Activated effector memory CD4-positive, alpha-beta T cell treated with anti-CD3 and anti-CD28 coated beads, Interleukin-2, amount 50 U/mL, for 16 hours (primary cell): Measurements from ENCODE around the gene HES2.
A peak's percentile ranks its signal among the peaks of the same experiment; 100 is the strongest.
"Not testable (repeated sequence)": the region's sequence is repeated elsewhere in the genome, so short reads cannot be mapped to it uniquely, and the experiment has no call there.

Experiments used
- DNase-seq: peaks from one replicate; pipeline ENCODE4 v3.0.0-alpha.2; 2020

HES2 gene

DNA sequence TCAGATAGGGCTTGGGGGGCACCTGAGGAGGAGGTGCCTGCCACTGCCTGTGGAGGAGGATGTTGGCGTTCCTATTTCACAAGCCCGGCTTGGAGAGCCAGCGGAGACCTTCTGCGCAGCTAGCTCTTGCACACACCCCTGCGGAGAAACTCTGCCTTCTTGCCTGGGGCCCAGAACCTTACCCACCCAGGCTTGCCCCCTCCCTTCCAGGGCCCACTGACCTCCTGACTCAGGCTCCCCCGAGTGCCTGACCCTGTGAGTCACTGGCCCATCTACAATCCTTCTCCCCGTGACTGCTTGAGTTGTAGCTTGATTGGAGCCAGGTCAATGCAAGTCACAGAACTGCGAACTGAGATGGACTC lies 3.4 kb downstream of the HES2 start:
- no peak for DNase-seq

- no peak for DNase-seq
Measured at GRCh38 chr1:6414881-6415626, 4.7 kb downstream of the HES2 start.

GRCh38 chr1:6414443-6414844 lies 5.3 kb downstream of the HES2 start:
- DNase-seq, result peak; percentile 79

DNA sequence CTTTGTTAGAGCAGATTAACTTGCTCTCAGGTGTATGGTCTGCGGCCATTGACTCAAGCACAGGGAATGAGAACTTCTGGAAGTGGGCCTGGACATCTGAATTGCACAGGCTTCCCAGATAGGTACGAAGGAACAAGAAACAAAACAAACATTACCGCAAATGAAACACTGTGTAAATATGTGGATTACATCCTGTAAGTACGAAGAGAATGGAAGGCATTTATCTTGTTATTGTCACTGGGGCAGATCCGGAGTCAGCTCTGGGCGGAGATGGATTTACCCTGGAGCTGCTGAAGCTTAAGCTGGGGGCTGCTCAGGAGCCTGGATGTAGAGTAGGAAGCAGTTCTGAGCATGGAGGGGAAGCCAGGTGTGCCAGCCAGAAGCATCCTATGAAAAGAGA lies 6.8 kb downstream of the HES2 start:
- no peak for DNase-seq

DNA sequence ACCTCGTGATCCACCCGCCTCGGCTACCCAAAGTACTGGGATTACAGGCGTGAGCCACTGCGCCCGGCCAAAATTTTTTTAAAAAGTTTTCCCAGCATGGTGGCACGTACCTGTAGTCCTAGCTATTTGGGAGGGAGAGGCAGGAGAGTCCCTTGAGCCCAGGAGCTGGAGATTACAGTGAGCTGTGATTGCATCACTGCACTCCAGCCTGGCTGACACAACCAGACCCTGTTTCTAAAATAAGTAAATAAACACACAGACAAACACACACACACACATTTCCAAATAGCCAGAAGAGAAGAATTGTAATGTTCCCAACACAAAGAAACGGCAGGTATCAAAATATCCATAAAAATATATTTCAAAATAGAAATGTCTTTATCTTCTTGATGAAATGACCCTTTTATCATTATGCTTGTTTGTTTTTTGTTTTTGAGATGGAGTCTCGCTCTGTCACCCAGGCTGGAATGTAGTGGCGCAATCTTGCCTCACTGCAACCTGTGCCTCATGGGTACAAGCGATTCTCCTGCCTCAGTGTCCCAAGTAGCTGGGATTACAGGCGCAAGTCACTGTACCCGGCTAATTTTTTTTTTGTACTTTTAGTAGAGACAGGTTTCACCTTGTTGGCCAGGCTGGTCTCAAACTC lies 9.3 kb downstream of the HES2 start:
- DNase-seq, result no peak

GRCh38 chr1:6409733-6410132 lies 10.0 kb downstream of the HES2 start:
- DNase-seq, result no peak

DNA sequence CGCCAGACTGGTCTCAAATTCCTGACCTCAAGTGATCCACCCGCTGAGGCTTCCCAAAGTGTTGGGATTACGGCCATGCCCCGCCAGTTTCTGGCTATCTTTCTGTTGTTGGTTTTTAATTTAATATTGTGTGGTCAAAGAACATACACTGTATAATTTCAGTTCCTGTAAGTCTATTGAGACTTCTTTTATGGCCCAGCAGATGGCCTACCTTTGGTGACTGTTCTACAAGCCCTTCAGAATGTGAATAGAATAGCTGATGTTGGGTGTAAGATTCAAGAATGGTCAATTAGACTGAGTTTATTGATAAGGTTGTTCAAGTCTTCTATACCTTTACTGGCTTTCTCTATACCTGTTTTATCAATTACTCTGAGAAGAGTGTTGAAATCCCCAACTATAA lies 10.7 kb downstream of the HES2 start:
- DNase-seq, result no peak

GRCh38 chr1:6408023-6408422 lies 11.7 kb downstream of the HES2 start:
- DNase-seq, result no peak

DNA sequence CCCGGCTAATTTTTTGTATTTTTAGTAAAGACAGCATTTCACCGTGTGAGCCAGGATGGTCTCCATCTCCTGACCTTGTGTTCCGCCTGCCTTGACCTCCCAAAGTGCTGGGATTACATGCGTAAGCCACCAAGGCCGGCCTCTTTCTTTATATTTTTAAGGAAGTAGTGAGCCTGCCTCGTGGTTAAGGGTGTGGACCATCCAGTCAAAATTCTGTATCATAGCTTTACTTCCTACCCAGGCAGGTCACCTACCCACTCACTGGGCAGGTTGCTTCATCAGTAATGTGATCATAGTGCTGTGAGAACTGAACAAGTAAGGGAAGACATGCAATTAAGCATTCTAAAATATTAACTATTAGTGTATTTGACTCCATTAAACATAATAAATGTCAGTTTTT lies 18.0 kb downstream of the HES2 start:
- DNase-seq, result no peak

DNA sequence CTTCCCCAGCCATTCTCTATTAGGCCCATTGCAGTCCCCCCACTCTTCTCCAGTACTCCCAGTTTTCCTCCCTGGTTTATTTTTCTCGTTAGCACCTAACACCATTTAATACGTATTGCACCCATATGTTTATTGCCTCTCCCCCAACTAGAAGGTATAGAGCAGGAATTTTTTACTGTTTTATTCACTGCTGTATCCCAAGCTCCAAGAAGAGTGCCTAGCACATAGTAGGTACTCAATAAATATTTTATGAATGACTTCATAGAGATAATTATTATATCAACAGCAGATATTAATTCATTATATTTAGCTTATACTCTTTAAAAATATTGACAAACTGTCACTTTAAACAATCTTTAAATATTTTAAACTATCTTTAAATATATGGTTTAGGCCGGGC lies 20.4 kb downstream of the HES2 start:
- DNase-seq, result no peak

DNA sequence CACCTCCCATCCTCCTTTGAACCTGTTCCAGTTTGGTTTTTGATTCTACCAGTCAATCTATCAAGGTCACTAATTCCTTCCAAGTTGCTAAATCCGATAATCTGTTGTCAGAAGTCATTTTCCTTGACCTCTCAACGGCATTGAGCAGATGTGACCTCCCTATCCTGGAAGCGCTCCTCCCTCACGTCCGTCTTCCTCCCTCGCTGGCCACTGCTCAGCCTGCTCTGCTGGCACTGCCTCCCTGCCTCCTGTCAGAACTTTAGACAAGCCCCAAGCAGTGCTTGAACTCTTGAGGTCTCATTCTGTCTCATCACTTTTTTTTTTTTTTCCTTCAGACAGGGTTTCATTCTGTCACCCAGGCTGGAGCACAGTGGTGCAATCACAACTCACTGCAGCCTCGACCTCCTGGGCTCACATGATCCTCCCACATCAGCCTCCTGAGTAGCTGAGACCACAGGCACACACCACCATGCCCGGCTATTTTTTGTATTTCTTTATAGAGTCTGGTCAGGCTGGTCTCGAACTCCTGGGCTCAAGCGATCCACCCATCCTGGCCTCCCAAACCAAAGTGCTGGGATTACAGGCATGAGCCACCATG lies 21.8 kb downstream of the HES2 start:
- no peak for DNase-seq

GRCh38 chr1:6396998-6397397 lies 22.7 kb downstream of the HES2 start:
- no peak for DNase-seq

GRCh38 chr1:6395781-6396244 lies 23.9 kb downstream of the HES2 start:
- not testable (repeated sequence) for DNase-seq

DNA sequence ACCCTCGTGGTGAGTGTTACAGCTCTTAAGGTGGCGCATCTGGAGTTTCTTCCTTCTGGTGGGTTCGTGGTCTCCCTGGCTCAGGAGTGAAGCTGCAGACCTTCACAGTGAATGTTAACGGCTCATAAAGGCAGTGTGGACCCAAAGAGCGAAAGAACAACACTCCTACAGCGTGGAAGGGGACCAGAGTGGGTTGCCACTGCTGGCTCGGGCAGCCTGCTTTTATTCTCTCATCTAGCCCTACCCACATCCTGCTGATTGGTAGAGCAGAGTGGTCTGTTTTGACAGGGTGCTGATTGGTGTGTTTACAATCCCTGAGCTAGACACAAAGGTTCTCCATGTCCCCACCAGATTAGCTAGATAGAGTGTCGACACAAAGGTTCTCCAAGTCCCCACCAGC lies 24.6 kb downstream of the HES2 start:
- not testable (repeated sequence) for DNase-seq

DNA sequence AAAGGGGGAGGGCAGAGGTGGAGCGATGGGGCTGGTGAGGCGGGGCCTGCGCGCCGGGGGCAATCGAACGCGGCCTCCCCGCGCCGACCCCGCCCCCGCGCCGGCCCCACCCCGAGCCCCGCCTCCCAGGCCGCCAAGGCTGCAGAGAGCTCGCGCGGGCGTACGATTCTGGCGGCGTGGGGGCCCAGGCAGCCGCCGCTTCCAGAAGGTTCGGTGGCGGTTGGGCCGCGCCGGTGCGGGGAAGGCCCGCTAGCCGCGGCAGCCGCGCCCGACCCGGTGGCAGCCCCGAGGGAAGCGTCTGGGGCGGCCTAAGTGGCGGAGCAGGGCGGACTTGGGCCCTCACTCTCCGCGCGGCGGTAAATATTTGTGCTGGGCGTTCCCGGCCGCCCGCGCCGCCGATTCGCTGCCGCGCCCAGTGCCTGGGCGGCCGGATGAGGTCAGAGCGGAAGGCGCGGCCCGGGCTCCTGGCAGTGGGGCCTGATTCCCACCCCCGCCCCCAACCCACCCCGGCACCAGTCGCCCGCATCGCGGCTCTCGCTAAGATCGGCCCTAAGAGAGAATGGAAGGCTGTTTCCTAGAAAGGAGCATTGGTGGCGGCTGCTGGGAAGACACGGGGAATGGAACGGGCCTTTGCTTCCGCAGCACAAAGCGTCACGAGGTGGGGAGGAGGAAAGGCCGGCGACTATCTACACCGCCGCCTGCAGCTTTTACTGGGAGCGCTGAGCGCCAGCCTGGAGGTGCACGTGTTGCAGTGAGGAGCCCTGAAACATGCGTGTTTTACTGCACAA lies 26.1 kb downstream of the HES2 start, which contains the start of gene ACOT7:
ACOT7 (minus strand) TSS at position 368 of the 788 bp plus-strand sequence. CDS start 368 bp downstream, outside the sequence.
- DNase-seq, result peak; percentile 96

DNA sequence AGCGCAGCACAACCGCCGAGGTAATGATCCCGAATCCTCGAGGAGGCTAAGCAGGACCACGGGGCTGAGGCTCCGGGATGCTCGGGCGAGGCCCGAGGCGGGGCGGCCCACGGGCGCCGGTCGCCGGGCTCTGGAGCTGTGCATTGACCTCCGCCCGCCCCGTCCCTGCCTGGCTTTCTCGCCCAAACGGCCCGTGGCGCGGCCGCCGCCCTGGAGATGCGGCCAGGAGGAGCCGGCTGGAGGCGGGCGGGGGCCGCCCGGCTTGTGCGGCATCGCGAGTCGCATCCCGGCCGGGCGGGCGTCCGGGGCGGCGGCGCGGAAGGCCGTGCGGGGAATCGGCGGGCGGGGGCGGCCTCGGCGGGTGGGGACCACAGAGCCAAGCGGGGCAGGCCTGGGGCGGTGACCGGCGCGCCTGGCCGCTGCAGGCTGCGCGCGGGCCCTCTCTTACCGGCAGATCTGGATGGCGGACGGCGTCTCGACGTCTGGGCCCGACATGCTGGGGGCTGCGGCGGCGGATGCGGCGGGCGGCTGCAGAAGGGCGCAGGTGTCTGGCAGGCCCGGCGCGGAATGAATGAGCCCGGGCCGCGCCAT lies 26.8 kb downstream of the HES2 start:
- no peak for DNase-seq

DNA sequence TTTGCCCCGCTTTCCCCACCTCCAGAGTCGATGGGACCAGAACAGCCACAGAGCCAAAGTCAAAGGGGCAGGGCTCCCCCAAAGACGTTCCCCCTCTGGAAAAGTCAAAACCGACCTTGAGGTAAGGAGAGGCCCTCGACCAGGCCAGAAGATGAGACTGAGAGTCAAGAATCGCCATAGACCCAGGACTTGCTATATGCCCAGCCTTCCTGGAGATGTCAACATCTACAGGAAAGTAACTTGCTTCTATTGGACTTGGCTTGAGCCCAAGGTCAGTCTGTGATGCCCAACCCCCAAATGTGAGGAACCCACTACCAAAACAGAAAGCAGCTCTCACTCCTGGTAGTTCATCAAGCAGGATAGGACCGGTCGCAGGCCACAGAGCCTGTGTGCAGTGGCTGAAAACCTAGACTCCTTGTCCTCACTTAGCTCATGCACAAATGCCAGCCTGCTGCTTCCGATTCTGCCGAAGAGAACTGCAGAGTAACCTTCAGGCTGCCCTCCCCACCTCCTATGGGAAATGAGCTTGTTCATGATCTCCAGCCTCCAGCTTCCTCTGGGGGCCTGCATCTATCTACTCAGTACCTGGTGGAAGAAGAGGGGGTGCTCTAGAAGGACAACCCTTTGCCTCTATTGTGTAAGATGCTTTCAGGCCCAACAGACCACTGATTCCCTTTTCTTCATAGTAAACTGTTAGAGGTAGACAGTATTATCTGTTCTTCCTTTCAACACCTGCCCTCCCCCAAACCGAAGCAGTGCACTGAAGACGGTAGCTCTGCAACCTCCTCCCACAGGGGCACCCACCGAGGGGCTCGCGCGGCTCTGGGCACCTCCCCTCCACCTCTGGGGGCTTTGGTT lies 27.5 kb downstream of the HES2 start:
- peak; percentile 66 for DNase-seq

GRCh38 chr1:6389971-6390370 lies 29.7 kb downstream of the HES2 start:
- no peak for DNase-seq

GRCh38 chr1:6386371-6386949 lies 33.3 kb downstream of the HES2 start:
- no peak for DNase-seq

GRCh38 chr1:6385488-6386191 lies 34.1 kb downstream of the HES2 start:
- DNase-seq, result no peak

DNA sequence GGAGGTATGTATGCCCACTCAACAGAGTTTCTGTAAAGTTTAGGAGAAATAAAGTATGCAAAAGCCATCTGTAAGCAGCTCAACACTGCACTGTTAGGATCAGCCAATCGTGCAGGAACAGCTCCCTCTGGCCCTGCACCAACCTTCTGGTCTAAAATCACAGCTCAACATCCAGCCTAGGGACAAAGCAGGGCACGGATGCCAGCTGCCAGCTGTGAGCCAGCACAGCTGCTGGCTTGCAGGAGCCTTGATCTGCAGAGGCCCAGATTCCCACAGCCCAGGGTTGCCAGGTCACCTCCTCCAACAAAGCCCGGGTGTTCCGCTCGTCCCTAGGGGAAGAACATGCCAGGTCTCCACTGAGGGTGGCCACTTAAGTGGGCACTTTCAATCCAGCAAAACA lies 34.8 kb downstream of the HES2 start:
- no peak for DNase-seq
